Upper lobe of left lung (tissue), 4 donors: ENCODE data around the gene DENND5A.

Source experiments
- CTCF ChIP-seq, 6 experiments: fragments of 450-650 bp in 4 of 6; fragments of 200-600 bp in 2 of 6; sonication (generic) in 2 of 6; IDR thresholded peaks; one replicate each; pipeline ENCODE4 v1.5.1; 2016 to 2019; ENCODE audit warnings: antibody characterized with exemption in 6 of 6
- POLR2A ChIP-seq, 4 donors: fragments of 450-650 bp; IDR thresholded peaks; one replicate each; pipeline ENCODE4 v1.5.1; 2016 to 2017; ENCODE audit warnings: antibody characterized with exemption in 4 of 4, mild to moderate bottlenecking in 2 of 4
- POLR2AphosphoS5 ChIP-seq, 2 donors: sonication (generic); formaldehyde crosslinking; IDR thresholded peaks; one replicate each; pipeline ENCODE4 v1.5.1; 2017; ENCODE audit warnings: antibody characterized with exemption in 2 of 2

DNA sequence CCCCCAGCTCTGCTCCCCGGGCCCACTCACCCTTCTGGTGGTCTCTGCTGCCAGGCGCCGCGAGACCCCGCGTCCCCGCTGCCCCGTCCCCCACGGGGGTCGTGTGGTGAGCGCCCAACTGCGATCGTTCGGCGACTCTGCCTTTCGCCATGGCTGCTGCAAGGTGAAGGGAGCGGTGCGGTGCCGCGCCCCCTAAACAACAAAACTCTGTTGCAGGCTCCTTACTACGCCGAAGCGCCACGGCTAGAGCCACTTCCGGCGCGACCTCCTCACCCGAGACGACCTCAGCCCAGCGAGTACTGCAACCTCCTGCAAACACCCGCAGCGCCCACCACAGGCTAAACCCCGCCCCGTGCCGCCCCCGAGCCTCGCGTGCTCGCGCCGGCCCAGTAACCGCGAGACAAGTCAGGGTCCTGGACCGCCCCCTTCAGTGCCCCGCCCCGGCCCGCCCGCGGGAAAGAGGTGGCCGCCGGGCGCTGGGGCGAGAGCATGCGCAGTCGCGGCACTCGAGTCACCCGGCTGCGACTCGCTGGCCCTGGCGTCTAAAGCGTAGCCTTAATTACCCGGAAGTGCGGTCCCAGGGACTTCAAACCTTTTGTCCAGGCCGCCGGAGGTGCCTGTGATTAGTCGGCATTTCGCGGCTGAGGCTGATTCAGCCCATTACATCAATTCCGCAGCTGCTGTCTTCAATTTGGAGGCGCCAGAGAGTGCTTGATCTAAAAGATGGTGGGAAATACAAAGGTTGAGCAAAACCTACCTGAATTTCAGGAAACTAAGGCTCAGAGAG lies 49.3 kb upstream of the DENND5A start, which contains the start of gene TMEM41B:
- TF ChIP-seq CTCF (IDR thresholded peaks at IDR 0.05) = peak in 2 of 6 experiments; percentile 19 to 24
- peak in 3 of 4 donors; percentile 79 to 93 (median 91) for TF ChIP-seq POLR2A (IDR thresholded peaks at IDR 0.05)
- TF ChIP-seq POLR2AphosphoS5 (IDR thresholded peaks at IDR 0.05) = peak; percentile 82 to 90
